ENCODE results near the gene THRB.

DNA sequence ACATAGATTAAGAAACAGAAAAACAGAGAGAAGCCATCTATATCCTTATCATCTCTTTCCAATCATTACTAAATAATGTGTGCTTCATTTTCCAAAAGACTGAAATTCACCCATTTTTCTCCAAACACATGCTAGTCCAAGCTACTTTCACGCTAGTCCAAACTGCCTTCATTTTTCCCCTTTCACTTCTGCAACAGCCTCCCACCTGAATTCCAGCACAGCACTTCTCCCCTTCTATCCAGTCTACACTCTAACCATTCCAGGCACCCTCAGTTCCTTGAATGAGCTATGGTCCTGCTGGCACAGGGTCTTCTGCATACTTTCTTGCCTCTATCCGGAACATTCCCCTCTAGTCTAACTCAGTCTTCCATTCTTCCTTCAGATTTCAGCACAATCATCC is 112.0 kb downstream of the THRB start:
- no peak for TF ChIP-seq CTCF (IDR thresholded peaks at IDR 0.05)
- no peak for TF ChIP-seq POLR2A (IDR thresholded peaks at IDR 0.05)
